Measurements from ENCODE around the gene PKDREJ.

- TF ChIP-seq CTCF (IDR thresholded peaks at IDR 0.05; ENCODE audit: low read depth, low read length, poor library complexity, severe bottlenecking), result no peak
- TF ChIP-seq EZH2phosphoT487 (IDR thresholded peaks at IDR 0.05; ENCODE audit: borderline replicate concordance, low read length), result no peak
Measured at GRCh38 chr22:46260038-46260437, 3.1 kb downstream of the PKDREJ start.

Measured in DOHH2 (cell line).